Left lobe of liver (tissue), 1 donor: ENCODE measurements around the gene CCSER2. TPM values are rescaled to one million over a fixed set of nuclear protein-coding genes. Genes with fewer than 3 reads are reported as not detected.

Experiments
- total RNA-seq: library from RNA; stranded (reverse); gene quantifications from one replicate; pipeline ENCODE4 v1.2.1, GENCODE V29; 2021
- donor health status: DM: no; HTN: yes; CAD: no.

CCSER2 gene
- total RNA-seq, 1 donor from 2014 or later, result 13.9 TPM

Other genes with a start within 250 kb of the CCSER2 start
- gene GHITM, start 189.1 kb upstream of the CCSER2 start, total RNA-seq, result 162 TPM
- 0.20 TPM for gene GPR15LG, start 154.8 kb upstream of the CCSER2 start, total RNA-seq
- gene CDHR1, start 134.1 kb upstream of the CCSER2 start, total RNA-seq, result 0.13 TPM
- not detected for gene LRIT2, start 103.0 kb upstream of the CCSER2 start, total RNA-seq
- not detected for gene LRIT1, start 87.0 kb upstream of the CCSER2 start, total RNA-seq
- gene RGR, start 83.5 kb upstream of the CCSER2 start, total RNA-seq, result not detected